ENCODE results near the gene PTGDS.
A peak's percentile ranks its signal among the peaks of the same experiment; 100 is the strongest.

The PTGDS gene

DNA sequence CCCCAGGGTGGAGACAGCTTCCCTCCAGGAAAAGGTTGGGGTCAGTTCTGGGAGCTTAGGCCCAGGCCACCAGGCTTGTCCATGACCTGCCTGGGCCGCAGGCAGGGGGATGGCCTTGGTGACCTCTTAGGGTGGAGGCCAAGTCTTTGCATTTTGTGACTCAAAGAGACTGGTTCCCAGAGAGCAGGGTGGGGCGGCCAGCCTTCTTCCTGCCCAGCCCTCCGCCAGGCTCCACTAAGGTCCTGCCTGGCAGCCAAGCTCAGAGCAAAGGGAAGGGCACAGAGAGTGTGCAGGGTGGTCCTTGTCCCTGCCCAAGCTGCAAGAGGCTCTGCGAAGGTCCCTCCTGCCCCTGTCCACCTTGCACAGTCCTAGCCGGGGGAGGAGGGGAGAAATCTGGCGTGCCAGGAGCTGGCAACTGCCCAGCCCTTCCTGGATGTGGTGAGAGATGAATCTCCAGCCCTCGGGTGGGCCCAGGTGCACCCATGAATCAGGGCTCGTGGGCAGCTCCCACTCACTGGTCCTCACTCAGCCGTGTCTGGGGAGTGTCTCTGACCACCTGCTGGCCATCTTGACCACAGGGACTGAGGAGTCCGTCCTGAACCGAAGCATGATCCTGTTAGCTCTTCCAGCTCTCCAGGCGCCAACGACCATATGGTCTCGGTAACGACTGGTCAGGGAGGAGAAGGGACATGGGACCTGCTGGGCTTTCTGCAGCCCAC lies 2.3 kb upstream of the PTGDS start:
- no peak for DNase-seq

DNA sequence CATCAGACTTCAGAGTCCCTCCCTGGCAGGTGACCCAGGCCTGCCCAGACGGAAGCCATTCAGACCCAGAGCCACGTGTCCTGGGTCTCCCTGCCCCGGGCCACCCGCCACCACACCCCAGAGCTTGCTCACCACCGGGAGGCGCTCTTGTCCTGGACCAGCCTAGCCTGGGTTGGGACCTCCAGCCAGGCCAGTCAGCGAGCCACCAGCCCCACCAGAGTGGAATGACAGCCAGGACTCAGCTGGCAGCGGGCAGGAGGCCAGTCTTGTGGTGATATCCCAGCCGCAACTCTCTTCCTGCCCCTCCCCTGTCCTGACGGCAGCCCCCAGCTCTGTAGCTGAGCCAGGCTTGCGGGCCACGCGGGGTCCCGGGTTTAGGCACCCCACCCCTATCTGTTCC lies 1.7 kb upstream of the PTGDS start:
- DNase-seq, result no peak

GRCh38 chr9:136977649-136978072 lies 357 bp downstream of the PTGDS start:
- DNase-seq, result no peak

GRCh38 chr9:136978073-136978864 lies 965 bp downstream of the PTGDS start:
- no peak for DNase-seq

DNA sequence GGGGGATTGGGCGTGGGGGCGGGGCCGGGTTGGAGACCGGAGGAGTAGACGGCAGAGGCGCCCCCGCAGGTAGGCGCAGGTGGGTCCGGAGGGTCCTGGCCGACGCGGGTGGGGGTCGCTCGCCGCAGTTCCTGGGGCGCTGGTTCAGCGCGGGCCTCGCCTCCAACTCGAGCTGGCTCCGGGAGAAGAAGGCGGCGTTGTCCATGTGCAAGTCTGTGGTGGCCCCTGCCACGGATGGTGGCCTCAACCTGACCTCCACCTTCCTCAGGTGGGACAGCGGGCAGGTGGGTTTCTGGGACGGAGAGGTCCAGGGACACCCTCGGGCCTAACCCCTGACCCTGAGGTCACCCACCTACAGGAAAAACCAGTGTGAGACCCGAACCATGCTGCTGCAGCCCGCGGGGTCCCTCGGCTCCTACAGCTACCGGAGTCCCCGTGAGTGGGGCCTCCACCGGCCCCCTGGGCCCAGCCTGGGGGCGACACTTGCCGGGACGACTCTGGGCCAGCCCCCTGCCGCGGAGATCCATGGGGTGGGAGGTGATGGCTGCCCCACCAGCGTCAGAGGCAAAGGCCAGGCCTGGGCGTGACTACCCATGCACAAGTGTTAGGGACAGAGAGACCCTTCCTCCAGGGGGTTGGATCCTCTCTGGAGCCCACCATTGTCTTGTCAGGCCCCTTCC lies 1.7 kb downstream of the PTGDS start:
- DNase-seq, result no peak

DNA sequence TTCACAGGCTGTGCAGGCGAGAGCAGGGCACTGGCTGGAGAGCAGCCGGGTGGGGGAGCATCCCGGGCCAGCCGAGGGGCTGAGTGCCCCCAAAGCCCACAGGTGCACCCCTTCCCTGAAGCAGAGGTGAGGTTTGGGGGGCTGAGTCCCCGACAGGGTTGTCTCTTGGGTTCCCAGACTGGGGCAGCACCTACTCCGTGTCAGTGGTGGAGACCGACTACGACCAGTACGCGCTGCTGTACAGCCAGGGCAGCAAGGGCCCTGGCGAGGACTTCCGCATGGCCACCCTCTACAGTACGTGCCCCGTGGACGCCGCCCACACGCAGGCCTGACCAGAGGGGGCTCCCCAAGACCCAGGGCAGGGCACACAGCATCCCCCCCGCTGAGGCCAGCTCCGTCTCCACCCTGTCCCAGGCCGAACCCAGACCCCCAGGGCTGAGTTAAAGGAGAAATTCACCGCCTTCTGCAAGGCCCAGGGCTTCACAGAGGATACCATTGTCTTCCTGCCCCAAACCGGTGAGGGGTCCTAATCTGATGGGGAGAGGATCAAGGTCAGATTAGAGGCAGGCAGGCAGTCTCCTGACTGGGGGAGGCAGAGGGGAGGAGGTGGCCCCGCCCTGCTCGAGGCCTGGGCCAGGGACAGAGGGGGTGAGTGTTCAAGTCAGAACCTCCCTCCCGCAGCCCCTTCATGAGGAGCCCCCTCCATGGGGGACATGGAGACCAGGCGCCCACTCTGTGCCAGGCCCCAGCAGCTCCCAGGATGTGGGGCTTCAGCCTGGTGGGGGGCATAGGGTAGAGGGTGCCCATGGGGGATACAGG lies 2.7 kb downstream of the PTGDS start:
- DNase-seq, result no peak

DNA sequence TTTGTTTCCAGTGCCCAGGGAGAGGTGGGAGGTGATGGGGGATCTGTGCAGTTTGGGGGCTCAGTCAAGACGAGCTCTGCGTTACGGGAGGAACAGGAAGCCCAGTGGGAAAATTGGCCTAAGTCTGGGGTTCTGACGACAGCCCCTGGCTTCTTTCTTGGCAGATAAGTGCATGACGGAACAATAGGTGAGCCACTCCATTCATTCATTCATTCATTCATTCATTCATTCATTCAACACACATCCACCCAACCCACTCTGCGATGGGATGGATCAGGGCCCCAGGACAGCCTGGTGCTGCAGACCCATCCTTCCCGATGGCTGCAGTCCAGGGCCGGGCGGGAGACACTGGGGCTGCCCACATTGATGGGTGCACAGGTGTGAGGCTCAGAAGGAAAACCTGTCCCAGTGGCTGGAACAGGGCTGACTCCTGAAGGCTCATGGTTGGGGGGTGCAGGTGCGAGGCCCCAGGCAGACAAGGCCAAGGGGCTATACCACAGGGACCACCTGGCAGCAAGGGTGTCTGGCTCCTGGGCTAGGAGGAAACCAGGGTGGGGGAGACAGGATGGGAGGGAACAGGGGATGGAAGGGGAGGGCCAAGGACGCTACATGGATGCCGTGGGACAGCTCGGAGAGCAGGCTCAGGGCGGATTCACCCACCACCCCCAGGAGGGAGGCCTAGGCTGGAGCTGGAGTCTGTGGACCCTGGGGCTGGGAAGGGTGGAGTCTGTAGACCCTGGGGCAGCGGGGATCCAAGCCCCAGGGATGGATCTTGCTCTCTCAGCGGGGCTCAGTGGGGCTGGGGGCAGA lies 3.6 kb downstream of the PTGDS start:
- DNase-seq, result no peak

- no peak for DNase-seq
These were observed 4.4 kb downstream of the PTGDS start for GRCh38 chr9:136981588-136982231.

- DNase-seq, result no peak
These were observed 5.1 kb downstream of the PTGDS start, which contains the start of gene LCNL1 for GRCh38 chr9:136982232-136983051. Gene LCNL1, plus strand, starts transcription at chr9:136982993. Its CDS starts 594 bp downstream, at chr9:136983587.

GRCh38 chr9:136983167-136983566 lies 5.9 kb downstream of the PTGDS start:
- DNase-seq, result no peak

DNA sequence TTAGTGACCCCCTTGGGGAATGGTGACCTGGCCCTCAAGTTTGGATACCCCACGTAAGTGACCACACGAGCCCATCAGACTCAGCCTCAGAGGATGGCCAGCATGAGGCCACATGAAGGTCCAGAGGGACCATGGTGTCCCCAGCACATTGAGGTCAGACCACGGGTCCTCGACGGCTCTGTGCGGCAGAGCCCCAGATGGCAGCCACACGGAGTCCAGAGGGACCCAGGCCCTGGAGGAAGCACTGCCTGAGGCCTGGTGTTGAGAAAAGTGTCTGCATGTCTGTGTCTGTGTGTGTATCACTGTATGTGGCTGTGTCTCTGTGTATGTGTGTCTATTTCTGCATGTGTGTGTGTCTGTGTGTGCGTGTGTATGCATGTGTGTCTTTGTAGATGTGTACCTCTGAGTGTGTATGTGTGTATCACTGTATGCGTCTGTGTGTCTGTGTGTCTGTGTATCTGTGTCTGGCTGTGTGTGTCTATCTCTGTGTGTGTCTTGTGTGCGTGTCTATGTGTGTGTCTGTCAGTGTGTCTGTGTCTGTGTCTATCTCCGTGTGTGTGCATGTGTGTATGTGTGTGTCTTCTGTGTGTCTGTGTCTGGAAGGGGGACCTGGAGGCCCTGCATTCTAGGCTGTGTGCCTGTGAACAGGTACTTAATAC lies 6.5 kb downstream of the PTGDS start:
- no peak for DNase-seq

- no peak for DNase-seq
These were observed 7.2 kb downstream of the PTGDS start for GRCh38 chr9:136984464-136985026.

- no peak for DNase-seq
These were observed 7.8 kb downstream of the PTGDS start for GRCh38 chr9:136985027-136985602.

DNA sequence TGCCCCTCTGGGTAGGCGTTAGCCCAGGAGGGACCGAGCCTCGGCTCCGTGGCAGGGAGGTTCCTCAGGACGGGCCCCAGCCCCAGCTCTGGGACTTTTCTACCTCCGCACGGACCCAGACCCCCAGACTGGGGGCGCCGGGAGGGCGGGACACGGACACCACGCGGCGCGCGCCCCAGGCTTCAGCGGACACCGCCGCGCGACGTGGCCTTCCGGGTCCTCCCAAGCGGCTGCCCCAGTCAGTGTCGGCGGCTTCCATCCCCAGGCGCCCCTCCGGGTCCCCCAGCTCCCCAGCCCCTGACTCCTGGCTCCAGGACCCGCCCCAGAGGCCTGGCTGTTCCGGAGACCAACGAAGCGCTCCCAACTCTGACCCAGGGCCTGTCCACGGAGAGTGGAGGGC lies 8.5 kb downstream of the PTGDS start:
- DNase-seq, result no peak

DNA sequence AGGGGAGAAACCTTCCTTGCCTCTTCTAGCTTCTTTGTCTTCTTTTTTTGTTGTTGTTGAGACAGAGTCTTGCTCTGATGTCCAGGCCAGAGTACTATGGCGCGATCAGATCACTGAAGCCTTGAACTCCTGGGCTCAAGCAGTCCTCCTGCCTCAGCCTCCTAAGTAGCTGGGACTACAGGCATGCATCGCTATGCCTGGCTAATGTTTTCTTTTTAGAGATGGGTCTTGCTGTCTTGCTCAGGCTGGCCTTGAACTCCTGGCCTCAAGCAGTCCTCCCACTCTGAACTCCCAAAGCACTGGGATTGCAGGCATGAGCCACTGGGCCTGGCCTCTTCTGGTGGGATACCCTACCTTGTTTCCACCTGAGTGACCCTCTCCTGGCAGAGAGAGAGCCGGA lies 11.6 kb downstream of the PTGDS start:
- DNase-seq, result no peak

DNA sequence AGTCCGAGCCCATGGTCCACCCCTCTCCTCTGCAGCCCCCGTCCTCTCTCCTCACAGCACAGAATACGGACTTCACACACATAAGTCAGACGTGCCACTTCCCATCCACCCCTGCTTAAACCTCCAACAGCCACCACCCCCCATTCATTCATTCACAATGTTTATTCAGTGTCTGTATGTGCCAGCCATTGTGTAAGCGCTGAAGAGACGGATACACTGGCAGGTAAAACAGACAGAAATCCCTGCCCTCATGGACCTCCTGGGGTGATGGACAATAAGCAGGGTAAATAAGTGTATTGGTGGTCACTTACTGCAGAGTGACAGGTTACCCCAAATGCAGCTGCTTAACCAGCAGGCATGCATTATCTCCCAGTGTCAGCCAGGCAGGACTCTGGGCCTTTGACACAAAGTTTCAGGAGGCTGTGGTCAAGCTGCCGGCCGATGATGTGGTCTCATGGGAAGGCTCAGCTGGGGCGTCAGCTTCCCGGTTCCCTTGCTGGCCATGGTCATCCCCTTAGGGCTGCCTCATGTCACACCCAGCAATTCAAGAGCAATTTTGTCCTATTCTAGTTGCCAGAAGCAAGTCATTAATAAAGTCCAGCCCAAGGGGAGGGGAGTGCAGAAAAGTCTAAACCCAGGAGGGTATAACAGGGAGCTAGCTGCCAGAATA lies 13.1 kb downstream of the PTGDS start:
- DNase-seq, result no peak

GRCh38 chr9:136991993-136992818 lies 14.9 kb downstream of the PTGDS start, which contains the start of gene PAXX:
Gene PAXX, plus strand, starts transcription at chr9:136992422. Its CDS starts 22 bp downstream, at chr9:136992444.
- peak; percentile 63 for DNase-seq
